Gastroesophageal sphincter (tissue), 4 donors: ENCODE results near the gene KLHDC8B. TPM values are rescaled to one million over a fixed set of nuclear protein-coding genes. Genes with fewer than 3 reads are reported as not detected.

Experiments
- ATAC-seq: fragments of 150-250 bp; one replicate; pipeline ENCODE4 v1.9.1; 2016; ENCODE audit warnings: mild to moderate bottlenecking, moderate library complexity
- H3K27ac ChIP-seq, 4 donors: fragments of 200-600 bp; sonication (generic) in 3 of 4; 1 replicate in 3 of 4; 2 replicates in 1 of 4; pipeline ENCODE4 v1.5.1; 2016 to 2019
- H3K27me3 ChIP-seq: fragments of 200-600 bp; sonication (generic); one replicate; pipeline ENCODE4 v1.5.1; 2019
- H3K36me3 ChIP-seq, 2 donors: fragments of 200-600 bp; sonication (generic); one replicate each; pipeline ENCODE4 v1.5.1; 2019; ENCODE audit warnings: control low read depth in 1 of 2
- H3K4me1 ChIP-seq, 3 donors: fragments of 200-600 bp; sonication (generic); 1 replicate in 2 of 3; 2 replicates in 1 of 3; pipeline ENCODE4 v1.5.1; 2016 to 2019; ENCODE audit warnings: control low read depth in 2 of 3
- H3K4me3 ChIP-seq, 2 donors: fragments of 200-600 bp; sonication (generic); one replicate each; pipeline ENCODE4 v1.5.1; 2019; ENCODE audit warnings: mild to moderate bottlenecking in 1 of 2, moderate library complexity in 1 of 2
- H3K9me3 ChIP-seq, 3 donors: fragments of 200-600 bp; sonication (generic); one replicate each; pipeline ENCODE4 v1.5.1; 2017 to 2019; ENCODE audit warnings: control low read depth in 2 of 3
- EP300 ChIP-seq: sonication (generic); formaldehyde crosslinking; IDR thresholded peaks from one replicate; pipeline ENCODE4 v1.6.1; 2017; ENCODE audit warnings: antibody characterized with exemption, mild to moderate bottlenecking
- POLR2A ChIP-seq, 2 donors: fragments of 450-650 bp; IDR thresholded peaks; one replicate each; pipeline ENCODE4 v1.6.1; 2017; ENCODE audit warnings: antibody characterized with exemption in 2 of 2, mild to moderate bottlenecking in 2 of 2, moderate library complexity in 1 of 2
- POLR2AphosphoS5 ChIP-seq: sonication (generic); formaldehyde crosslinking; IDR thresholded peaks from one replicate; pipeline ENCODE4 v1.6.1; 2017; ENCODE audit warnings: antibody characterized with exemption
- WGBS, 2 donors: methylation state at CpG; one replicate each; pipeline ENCODE4 v1.1.5; 2018; ENCODE audit warnings: low coverage in 1 of 2; 5-methylcytosine and 5-hydroxymethylcytosine counted together
- total RNA-seq, 4 donors: library from RNA; depleted of rRNA; stranded (reverse); fragments of >200 nt; gene quantifications; one replicate each; pipeline ENCODE4 v1.1.0, GENCODE V29; 2016
- TF ChIP-seq, protein P1 (sequence below), 4 experiments: fragments of 200-600 bp in 2 of 4; fragments of 450-650 bp in 2 of 4; sonication (generic) in 1 of 4; IDR thresholded peaks; one replicate each; pipeline ENCODE4 v1.5.1; 2017 to 2019; ENCODE audit warnings: antibody characterized with exemption in 4 of 4, mild to moderate bottlenecking in 2 of 4, moderate library complexity in 2 of 4

Gene KLHDC8B
- total RNA-seq, 4 donors from 2014 or later = 39.8 to 126 (median 114) TPM

DNA sequence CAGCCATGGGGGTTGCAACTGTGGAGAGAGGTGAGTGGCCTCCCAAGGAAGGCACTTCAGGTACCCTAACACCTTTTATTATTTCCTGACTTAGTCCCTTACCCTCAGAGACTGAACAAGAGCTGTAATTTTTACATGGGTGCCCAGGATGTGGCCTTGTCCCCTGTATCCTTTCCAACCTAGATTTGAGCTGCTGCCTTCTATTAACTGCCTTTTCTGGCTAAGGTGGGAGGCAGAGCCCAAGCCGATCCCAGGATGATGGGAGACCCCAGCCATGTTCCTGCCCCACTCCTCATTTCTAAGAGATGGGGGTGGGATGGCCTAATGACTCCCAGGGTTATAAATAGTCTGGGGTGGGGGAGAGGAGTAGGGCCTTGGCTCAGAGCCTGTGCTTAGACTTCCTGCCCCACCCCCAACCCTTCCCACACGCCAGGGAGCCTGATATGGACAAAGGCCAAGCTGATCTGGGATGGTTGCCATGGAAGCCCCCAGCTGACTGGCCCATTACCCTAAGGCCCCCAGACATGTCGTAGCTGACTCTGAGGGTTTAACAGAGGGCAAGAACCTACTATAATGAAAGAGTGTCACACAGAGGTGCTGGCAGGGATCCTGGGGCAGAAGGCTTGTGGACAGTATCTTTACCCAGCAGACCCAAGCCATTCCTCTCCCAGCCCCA, 1.9 kb downstream of the KLHDC8B start:
- Histone ChIP-seq H3K4me1 (peaks cover 0 to 66% (median 29%) of the 10 kb centered on the region in 3 donors), H3K27me3 (no peaks in the 10 kb centered on the region), H3K36me3 (peaks cover 0 to 46% of the 10 kb centered on the region in 2 donors), H3K27ac (peak overlapping the region; percentile 62 to 94 (median 91)), H3K4me3 (peak overlapping the region; percentile 62 to 92), H3K9me3 (no peaks in the 10 kb centered on the region)
- 0 to 14% methylated on average over 1 of the region's 3 CpGs for WGBS, 2 donors
- no peak for ATAC-seq
- TF ChIP-seq POLR2AphosphoS5 (no peak), POLR2A (IDR thresholded peaks at IDR 0.05) (no peak), EP300 (no peak)
- TF ChIP-seq, protein P1, sequence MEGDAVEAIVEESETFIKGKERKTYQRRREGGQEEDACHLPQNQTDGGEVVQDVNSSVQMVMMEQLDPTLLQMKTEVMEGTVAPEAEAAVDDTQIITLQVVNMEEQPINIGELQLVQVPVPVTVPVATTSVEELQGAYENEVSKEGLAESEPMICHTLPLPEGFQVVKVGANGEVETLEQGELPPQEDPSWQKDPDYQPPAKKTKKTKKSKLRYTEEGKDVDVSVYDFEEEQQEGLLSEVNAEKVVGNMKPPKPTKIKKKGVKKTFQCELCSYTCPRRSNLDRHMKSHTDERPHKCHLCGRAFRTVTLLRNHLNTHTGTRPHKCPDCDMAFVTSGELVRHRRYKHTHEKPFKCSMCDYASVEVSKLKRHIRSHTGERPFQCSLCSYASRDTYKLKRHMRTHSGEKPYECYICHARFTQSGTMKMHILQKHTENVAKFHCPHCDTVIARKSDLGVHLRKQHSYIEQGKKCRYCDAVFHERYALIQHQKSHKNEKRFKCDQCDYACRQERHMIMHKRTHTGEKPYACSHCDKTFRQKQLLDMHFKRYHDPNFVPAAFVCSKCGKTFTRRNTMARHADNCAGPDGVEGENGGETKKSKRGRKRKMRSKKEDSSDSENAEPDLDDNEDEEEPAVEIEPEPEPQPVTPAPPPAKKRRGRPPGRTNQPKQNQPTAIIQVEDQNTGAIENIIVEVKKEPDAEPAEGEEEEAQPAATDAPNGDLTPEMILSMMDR (IDR thresholded peaks at IDR 0.05) = no peak

DNA sequence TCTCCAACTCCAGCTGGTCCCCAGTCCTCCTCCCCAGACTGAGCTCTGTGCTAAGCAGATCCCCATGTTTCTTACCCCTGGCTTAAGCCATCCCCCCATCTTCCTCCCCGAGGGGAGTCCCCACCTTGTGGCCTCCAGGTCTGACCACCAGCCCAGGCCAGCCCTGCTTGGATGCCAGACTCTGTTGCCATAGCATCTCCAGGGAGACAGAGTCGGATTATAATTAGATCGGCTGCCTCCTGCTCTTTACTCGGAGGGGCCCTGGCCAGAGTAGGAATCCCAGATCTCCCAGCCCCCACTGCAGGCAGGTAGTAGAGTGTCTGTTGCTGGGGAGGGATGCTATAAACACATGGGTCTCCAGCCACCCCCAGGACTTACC, 2.4 kb downstream of the KLHDC8B start:
- Histone ChIP-seq H3K27ac (peak overlapping the region in 3 of 4 donors; percentile 90 to 94 (median 92)), H3K27me3 (no peaks in the 10 kb centered on the region), H3K9me3 (no peaks in the 10 kb centered on the region), H3K4me1 (peaks cover 0 to 66% (median 29%) of the 10 kb centered on the region in 3 donors), H3K36me3 (peaks cover 0 to 46% of the 10 kb centered on the region in 2 donors), H3K4me3 (peak overlapping the region in 1 of 2 donors; percentile 92)
- 0% methylated on average over 1 of the region's 4 CpGs; no CpG with 5 or more reads in 1 of the 2 donors for WGBS, 2 donors
- ATAC-seq = no peak
- TF ChIP-seq POLR2A (IDR thresholded peaks at IDR 0.05) (no peak), POLR2AphosphoS5 (no peak), EP300 (no peak)
- TF ChIP-seq, protein P1 (IDR thresholded peaks at IDR 0.05) = no peak

DNA sequence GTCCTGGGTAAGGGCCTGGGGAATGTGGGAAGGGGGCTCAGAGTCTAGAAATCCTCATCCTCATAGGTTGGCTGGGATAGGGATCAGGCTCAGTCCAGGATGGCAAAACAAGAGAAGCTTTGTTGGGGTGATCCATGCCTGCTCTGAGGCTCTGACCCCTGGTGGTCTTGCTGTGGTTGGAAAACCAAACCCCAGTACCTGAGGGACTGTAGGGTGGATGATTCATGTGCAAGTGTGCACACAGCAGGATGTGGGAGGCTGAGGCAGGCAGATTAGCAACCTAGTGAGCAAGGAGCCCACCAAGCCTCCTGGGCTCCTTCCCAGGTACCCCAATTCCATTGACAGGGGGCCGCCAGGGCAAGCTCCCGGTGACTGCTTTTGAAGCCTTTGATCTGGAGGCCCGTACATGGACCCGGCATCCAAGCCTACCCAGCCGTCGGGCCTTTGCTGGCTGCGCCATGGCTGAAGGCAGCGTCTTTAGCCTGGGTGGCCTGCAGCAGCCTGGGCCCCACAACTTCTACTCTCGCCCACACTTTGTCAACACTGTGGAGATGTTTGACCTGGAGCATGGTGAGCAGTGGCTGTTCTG, 3.1 kb downstream of the KLHDC8B start:
- 100% methylated on average over 1 of the region's 9 CpGs; no CpG with 5 or more reads in 1 of the 2 donors for WGBS, 2 donors
- no peak for ATAC-seq
- TF ChIP-seq, protein P1 (IDR thresholded peaks at IDR 0.05) = no peak
- TF ChIP-seq POLR2AphosphoS5 (no peak), EP300 (no peak), POLR2A (IDR thresholded peaks at IDR 0.05) (no peak)
- H3K4me1 ChIP-seq = peaks cover 0 to 66% (median 29%) of the 10 kb centered on the region in 3 donors
- no peaks in the 10 kb centered on the region for H3K9me3 ChIP-seq
- H3K36me3 ChIP-seq = peaks cover 0 to 46% of the 10 kb centered on the region in 2 donors
- H3K27ac ChIP-seq = peak overlapping the region in 3 of 4 donors; percentile 90 to 94 (median 92)
- peak overlapping the region in 1 of 2 donors; percentile 92 for H3K4me3 ChIP-seq
- no peaks in the 10 kb centered on the region for H3K27me3 ChIP-seq

DNA sequence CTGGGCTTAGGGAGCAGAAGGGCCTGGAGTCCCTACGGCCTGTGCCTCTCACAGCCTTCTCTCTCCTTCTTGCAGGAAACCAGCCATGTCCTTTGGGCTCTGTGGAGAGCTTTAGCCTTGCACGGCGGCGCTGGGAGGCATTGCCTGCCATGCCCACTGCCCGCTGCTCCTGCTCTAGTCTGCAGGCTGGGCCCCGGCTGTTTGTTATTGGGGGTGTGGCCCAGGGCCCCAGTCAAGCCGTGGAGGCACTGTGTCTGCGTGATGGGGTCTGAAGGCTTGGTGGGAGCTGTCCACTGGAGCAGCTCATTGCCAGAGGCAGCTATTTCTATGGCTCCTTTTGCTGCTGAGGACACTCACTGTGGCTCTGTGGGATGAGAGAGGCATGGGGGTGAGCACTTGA, 4.1 kb downstream of the KLHDC8B start:
- H3K9me3 ChIP-seq = no peaks in the 10 kb centered on the region
- WGBS, 2 donors = 40 to 50% methylated on average over 1 to 3 of the region's 8 CpGs
- H3K27ac ChIP-seq = no peak overlapping the region
- TF ChIP-seq EP300 (no peak), POLR2AphosphoS5 (no peak), POLR2A (IDR thresholded peaks at IDR 0.05) (no peak)
- TF ChIP-seq, protein P1 (IDR thresholded peaks at IDR 0.05) = no peak
- H3K27me3 ChIP-seq = no peaks in the 10 kb centered on the region
- H3K4me1 ChIP-seq = peaks cover 0 to 60% (median 27%) of the 10 kb centered on the region in 3 donors
- no peak for ATAC-seq
- H3K4me3 ChIP-seq = no peak overlapping the region
- H3K36me3 ChIP-seq = peaks cover 0 to 46% of the 10 kb centered on the region in 2 donors
